HepG2 (cell line): Measurements from ENCODE around the gene STXBP5L. TPM values are rescaled to one million over a fixed set of nuclear protein-coding genes. Genes with fewer than 3 reads are reported as not detected.

Experiments
- CHD4 ChIP-seq: fragments of 200-600 bp; sonication (generic); IDR thresholded peaks from 2 replicates; pipeline ENCODE4 v1.7.0; 2017; ENCODE audit warnings: mild to moderate bottlenecking, low read length, borderline replicate concordance
- FOXM1 ChIP-seq: sonication (generic); formaldehyde crosslinking; IDR thresholded peaks from 2 replicates; pipeline ENCODE4 v1.5.0; 2020; ENCODE audit warnings: missing genetic modification reagents
- GATA4 ChIP-seq: sonication (generic); IDR thresholded peaks from 2 replicates; pipeline ENCODE4 v1.6.1; 2016; ENCODE audit warnings: antibody characterized with exemption, low read depth, borderline replicate concordance
- GTF2F1 ChIP-seq: fragments of 150-350 bp; IDR thresholded peaks from 2 replicates; pipeline ENCODE4 v1.6.1; 2014; ENCODE audit warnings: low read length
- KDM6A ChIP-seq: IDR thresholded peaks from 2 replicates; pipeline ENCODE4 v1.6.1; 2016; ENCODE audit warnings: low read depth
- MYNN ChIP-seq: sonication (generic); formaldehyde crosslinking; IDR thresholded peaks from 2 replicates; pipeline ENCODE4 v1.4.0; 2020; ENCODE audit warnings: mild to moderate bottlenecking, low read depth, missing genetic modification reagents
- NFE2L2 ChIP-seq: fragments of 150-350 bp; IDR thresholded peaks from 2 replicates; pipeline ENCODE4 v1.6.1; 2014; ENCODE audit warnings: low read length
- PRMT3 ChIP-seq: sonication (generic); formaldehyde crosslinking; IDR thresholded peaks from 2 replicates; pipeline ENCODE4 v1.8.1; 2022; ENCODE audit warnings: low read depth, mild to moderate bottlenecking, moderate library complexity, missing genetic modification reagents, borderline replicate concordance
- SAP130 ChIP-seq: IDR thresholded peaks from 2 replicates; pipeline ENCODE4 v1.6.1; 2016; ENCODE audit warnings: low read depth
- SKI ChIP-seq: fragments of 450-650 bp; IDR thresholded peaks from one replicate; pipeline ENCODE4 v1.6.1; 2018; ENCODE audit warnings: mild to moderate bottlenecking; ENCODE audit not compliant: partially characterized antibody
- ZNF331 ChIP-seq: sonication (generic); formaldehyde crosslinking; IDR thresholded peaks from 2 replicates; pipeline ENCODE4 v1.4.0; 2020; ENCODE audit warnings: missing genetic modification reagents
- ZNF570 ChIP-seq: sonication (generic); formaldehyde crosslinking; IDR thresholded peaks from 2 replicates; pipeline ENCODE4 v1.4.0; 2020; ENCODE audit warnings: mild to moderate bottlenecking, missing genetic modification reagents, borderline replicate concordance
- ZNF589 ChIP-seq: sonication (generic); formaldehyde crosslinking; conservative IDR thresholded peaks from 2 replicates; pipeline ENCODE4 v1.8.0; 2022; ENCODE audit warnings: mild to moderate bottlenecking, moderate library complexity, missing genetic modification reagents
- ZNF720 ChIP-seq: sonication (generic); formaldehyde crosslinking; IDR thresholded peaks from 2 replicates; pipeline ENCODE4 v1.4.0; 2020; ENCODE audit warnings: missing genetic modification reagents
- ZNF788 ChIP-seq: sonication (generic); formaldehyde crosslinking; IDR thresholded peaks from 2 replicates; pipeline ENCODE4 v1.5.0; 2020; ENCODE audit warnings: mild to moderate bottlenecking, missing genetic modification reagents, borderline replicate concordance
- polyA plus RNA-seq, 8 experiments: library from polyadenylated mRNA; depleted of rRNA in 3 of 8; stranded (reverse) in 7 of 8; unstranded in 1 of 8; fragments of >200 nt; fragmentation: Illumina TruSeq in 4 of 8; extraction: Trizol in 4 of 8; gene quantifications; 2 replicates each; pipeline versions ENCODE4 v1.2.1 to v1.2.3, GENCODE V29; 2011 to 2016; ENCODE audit warnings: low read depth in 4 of 8, missing spikeins in 1 of 8, mixed read lengths in 1 of 8; ENCODE audit not compliant: insufficient read depth in 1 of 8
- total RNA-seq, 5 experiments: library from RNA; depleted of rRNA; stranded (reverse); fragments of >200 nt; fragmentation: Illumina TruSeq; extraction: Trizol; gene quantifications; 2 replicates each; pipeline ENCODE4 v1.2.3, GENCODE V29; 2016; ENCODE audit warnings: low read depth in 1 of 5
- TF ChIP-seq, protein P1 (sequence below): sonication (generic); formaldehyde crosslinking; IDR thresholded peaks from 2 replicates; pipeline ENCODE4 v1.5.1; 2020; ENCODE audit warnings: mild to moderate bottlenecking, missing genetic modification reagents
- TF ChIP-seq, protein P2 (sequence below): sonication (generic); formaldehyde crosslinking; IDR thresholded peaks from 2 replicates; pipeline ENCODE4 v1.5.0; 2020; ENCODE audit warnings: missing genetic modification reagents
- TF ChIP-seq, protein P3 (sequence below): sonication (generic); formaldehyde crosslinking; IDR thresholded peaks from 2 replicates; pipeline ENCODE4 v1.4.0; 2020; ENCODE audit warnings: missing genetic modification reagents
- TF ChIP-seq, protein P4 (sequence below): sonication (generic); formaldehyde crosslinking; conservative IDR thresholded peaks from 2 replicates; pipeline ENCODE4 v1.8.0; 2022; ENCODE audit warnings: missing genetic modification reagents

The STXBP5L gene
- total and polyA plus RNA-seq, 2 of the 13 experiments (the other 11 are each of a cell fraction or from before 2014, with no cell fraction given) = not detected

DNA sequence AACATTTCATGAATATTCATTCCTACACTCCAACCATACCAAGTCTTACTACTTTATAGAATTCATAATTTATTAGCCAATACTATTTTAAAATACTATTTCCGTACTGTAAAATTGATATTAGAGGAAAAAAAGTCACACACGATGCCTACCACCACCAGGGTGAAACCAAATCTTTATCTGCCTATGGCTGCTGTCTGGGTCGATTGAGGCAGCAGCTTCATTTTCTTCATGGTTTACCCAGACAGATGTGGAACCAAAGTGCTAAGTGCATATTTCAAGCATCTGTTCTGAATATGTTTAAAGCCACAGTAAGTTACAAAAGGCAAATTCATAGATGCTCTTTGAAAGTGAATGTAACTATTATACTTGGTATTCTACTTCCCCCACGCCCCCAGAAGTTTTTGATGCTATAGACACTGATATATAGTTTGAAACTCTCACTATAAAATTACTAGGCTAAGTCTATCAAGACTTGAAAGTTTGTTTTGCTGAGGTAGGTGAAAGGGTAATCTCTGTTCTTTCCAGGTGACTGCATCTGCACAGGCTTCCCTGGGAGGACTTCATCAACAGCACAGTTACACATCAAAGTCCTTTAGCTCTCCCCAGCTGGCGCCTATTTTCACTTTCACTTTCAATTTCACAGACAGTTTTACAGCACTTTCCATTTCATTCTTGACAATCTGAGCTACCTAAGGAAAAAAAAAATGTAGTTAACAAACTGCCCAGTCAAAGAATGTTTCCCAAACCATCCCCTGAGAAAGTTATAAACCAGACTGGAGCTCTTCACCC lies 523.9 kb downstream of the STXBP5L start (continued):
- TF ChIP-seq, protein P1, sequence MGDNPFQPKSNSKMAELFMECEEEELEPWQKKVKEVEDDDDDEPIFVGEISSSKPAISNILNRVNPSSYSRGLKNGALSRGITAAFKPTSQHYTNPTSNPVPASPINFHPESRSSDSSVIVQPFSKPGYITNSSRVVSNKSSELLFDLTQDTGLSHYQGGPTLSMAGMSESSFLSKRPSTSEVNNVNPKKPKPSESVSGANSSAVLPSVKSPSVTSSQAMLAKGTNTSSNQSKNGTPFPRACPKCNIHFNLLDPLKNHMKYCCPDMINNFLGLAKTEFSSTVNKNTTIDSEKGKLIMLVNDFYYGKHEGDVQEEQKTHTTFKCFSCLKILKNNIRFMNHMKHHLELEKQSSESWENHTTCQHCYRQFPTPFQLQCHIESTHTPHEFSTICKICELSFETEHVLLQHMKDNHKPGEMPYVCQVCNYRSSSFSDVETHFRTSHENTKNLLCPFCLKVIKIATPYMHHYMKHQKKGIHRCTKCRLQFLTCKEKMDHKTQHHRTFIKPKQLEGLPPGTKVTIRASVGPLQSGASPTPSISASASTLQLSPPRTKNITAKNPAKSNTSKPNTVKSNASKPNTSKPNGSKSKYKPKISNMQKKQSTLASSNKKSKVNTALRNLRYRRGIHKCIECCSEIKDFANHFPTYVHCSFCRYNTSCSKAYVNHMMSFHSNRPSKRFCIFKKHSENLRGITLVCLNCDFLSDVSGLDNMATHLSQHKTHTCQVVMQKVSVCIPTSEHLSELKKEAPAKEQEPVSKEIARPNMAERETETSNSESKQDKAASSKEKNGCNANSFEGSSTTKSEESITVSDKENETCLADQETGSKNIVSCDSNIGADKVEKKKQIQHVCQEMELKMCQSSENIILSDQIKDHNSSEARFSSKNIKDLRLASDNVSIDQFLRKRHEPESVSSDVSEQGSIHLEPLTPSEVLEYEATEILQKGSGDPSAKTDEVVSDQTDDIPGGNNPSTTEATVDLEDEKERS (CRISPR knock-in tag) = no peak
- TF ChIP-seq, protein P2, sequence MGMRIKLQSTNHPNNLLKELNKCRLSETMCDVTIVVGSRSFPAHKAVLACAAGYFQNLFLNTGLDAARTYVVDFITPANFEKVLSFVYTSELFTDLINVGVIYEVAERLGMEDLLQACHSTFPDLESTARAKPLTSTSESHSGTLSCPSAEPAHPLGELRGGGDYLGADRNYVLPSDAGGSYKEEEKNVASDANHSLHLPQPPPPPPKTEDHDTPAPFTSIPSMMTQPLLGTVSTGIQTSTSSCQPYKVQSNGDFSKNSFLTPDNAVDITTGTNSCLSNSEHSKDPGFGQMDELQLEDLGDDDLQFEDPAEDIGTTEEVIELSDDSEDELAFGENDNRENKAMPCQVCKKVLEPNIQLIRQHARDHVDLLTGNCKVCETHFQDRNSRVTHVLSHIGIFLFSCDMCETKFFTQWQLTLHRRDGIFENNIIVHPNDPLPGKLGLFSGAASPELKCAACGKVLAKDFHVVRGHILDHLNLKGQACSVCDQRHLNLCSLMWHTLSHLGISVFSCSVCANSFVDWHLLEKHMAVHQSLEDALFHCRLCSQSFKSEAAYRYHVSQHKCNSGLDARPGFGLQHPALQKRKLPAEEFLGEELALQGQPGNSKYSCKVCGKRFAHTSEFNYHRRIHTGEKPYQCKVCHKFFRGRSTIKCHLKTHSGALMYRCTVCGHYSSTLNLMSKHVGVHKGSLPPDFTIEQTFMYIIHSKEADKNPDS = no peak
- no peak for TF ChIP-seq GTF2F1
- TF ChIP-seq ZNF788 = no peak
- no peak for TF ChIP-seq PRMT3 (CRISPR knock-in tag)
- TF ChIP-seq SAP130 (CRISPR knock-in tag) = peak; percentile 33; the same call in 1 of the 2 replicates
- no peak for TF ChIP-seq SKI
- TF ChIP-seq, protein P3, sequence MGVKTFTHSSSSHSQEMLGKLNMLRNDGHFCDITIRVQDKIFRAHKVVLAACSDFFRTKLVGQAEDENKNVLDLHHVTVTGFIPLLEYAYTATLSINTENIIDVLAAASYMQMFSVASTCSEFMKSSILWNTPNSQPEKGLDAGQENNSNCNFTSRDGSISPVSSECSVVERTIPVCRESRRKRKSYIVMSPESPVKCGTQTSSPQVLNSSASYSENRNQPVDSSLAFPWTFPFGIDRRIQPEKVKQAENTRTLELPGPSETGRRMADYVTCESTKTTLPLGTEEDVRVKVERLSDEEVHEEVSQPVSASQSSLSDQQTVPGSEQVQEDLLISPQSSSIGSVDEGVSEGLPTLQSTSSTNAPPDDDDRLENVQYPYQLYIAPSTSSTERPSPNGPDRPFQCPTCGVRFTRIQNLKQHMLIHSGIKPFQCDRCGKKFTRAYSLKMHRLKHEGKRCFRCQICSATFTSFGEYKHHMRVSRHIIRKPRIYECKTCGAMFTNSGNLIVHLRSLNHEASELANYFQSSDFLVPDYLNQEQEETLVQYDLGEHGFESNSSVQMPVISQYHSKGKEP (CRISPR knock-in tag) = no peak
- no peak for TF ChIP-seq ZNF331 (CRISPR knock-in tag)
- no peak for TF ChIP-seq NFE2L2
- TF ChIP-seq ZNF589 (CRISPR knock-in tag) = no peak
- TF ChIP-seq CHD4 = no peak
- TF ChIP-seq GATA4 = no peak
- no peak for TF ChIP-seq KDM6A (CRISPR knock-in tag)
- no peak for TF ChIP-seq ZNF570 (CRISPR knock-in tag)
- TF ChIP-seq ZNF720 (CRISPR knock-in tag) = no peak
- no peak for TF ChIP-seq FOXM1 (CRISPR knock-in tag)
- TF ChIP-seq, protein P4, sequence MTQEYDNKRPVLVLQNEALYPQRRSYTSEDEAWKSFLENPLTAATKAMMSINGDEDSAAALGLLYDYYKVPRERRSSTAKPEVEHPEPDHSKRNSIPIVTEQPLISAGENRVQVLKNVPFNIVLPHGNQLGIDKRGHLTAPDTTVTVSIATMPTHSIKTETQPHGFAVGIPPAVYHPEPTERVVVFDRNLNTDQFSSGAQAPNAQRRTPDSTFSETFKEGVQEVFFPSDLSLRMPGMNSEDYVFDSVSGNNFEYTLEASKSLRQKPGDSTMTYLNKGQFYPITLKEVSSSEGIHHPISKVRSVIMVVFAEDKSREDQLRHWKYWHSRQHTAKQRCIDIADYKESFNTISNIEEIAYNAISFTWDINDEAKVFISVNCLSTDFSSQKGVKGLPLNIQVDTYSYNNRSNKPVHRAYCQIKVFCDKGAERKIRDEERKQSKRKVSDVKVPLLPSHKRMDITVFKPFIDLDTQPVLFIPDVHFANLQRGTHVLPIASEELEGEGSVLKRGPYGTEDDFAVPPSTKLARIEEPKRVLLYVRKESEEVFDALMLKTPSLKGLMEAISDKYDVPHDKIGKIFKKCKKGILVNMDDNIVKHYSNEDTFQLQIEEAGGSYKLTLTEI (CRISPR knock-in tag) = no peak
- no peak for TF ChIP-seq MYNN (CRISPR knock-in tag)
